ENCODE results near the gene RPL35A. TPM values are rescaled to one million over a fixed set of nuclear protein-coding genes. Genes with fewer than 3 reads are reported as not detected.

RPL35A gene
- total RNA-seq, 1 experiment from 2014 or later: 1,880 TPM

DNA sequence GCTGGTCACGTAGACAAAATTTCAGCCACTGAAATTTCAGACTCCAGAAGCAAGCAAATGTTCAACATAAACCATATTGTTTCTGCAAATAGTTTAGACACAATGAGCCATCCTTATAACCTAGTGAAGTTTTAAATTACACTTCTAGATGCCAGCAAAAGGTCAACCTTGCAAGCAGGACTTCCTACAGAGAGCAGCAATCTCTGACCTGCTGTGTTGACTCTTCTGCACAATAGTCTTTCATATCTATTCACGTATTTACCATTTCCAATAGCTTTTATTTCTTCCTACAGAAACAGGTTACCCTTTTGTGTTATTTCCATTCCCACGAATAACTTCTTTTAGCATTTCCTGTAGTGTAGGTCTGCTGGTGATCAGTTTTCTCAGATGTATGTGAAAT, 20.6 kb downstream of the RPL35A start:
- TF ChIP-seq, protein P1, sequence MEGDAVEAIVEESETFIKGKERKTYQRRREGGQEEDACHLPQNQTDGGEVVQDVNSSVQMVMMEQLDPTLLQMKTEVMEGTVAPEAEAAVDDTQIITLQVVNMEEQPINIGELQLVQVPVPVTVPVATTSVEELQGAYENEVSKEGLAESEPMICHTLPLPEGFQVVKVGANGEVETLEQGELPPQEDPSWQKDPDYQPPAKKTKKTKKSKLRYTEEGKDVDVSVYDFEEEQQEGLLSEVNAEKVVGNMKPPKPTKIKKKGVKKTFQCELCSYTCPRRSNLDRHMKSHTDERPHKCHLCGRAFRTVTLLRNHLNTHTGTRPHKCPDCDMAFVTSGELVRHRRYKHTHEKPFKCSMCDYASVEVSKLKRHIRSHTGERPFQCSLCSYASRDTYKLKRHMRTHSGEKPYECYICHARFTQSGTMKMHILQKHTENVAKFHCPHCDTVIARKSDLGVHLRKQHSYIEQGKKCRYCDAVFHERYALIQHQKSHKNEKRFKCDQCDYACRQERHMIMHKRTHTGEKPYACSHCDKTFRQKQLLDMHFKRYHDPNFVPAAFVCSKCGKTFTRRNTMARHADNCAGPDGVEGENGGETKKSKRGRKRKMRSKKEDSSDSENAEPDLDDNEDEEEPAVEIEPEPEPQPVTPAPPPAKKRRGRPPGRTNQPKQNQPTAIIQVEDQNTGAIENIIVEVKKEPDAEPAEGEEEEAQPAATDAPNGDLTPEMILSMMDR (conservative IDR thresholded peaks at IDR 0.05): no peak
- no peak for TF ChIP-seq EZH2 (IDR thresholded peaks at IDR 0.05; ENCODE audit: low read depth)
- no peak overlapping the region for H3K4me2 ChIP-seq
- H2AFZ ChIP-seq: no peak overlapping the region
- H3F3A ChIP-seq (ENCODE audit: insufficient read depth, low read depth): no peaks in the 10 kb centered on the region
- intact Hi-C loops (cut with micrococcal nuclease; ENCODE audit: unreplicated experiment): no loop called here
- BruUV-seq (replicated peaks): no TSS peak
- H3K9me3 ChIP-seq (ENCODE audit: insufficient read depth, low read depth): peaks cover 17% of the 10 kb centered on the region
- no peaks in the 10 kb centered on the region for H3K9me2 ChIP-seq (ENCODE audit: insufficient read depth)
- H3K4me1 ChIP-seq (replicated peaks; ENCODE audit: insufficient read depth): no peaks in the 10 kb centered on the region
- H3K27me3 ChIP-seq (ENCODE audit: insufficient read depth, low read depth): no peaks in the 10 kb centered on the region
- no peaks in the 10 kb centered on the region for H4K20me1 ChIP-seq (ENCODE audit: insufficient read depth)
- H3K27ac ChIP-seq: no peak overlapping the region
- no peaks in the 10 kb centered on the region for H3K79me2 ChIP-seq (ENCODE audit: low read depth)
- ChIA-PET CTCF (no interaction called here), POLR2A (ENCODE audit: unreplicated experiment) (no interaction called here)
- H3K4me3 ChIP-seq: no peak overlapping the region
- H3K36me3 ChIP-seq (ENCODE audit: low read depth): no peaks in the 10 kb centered on the region; the same call in 1 of the 2 replicates
- DNase-seq: no peak

DNA sequence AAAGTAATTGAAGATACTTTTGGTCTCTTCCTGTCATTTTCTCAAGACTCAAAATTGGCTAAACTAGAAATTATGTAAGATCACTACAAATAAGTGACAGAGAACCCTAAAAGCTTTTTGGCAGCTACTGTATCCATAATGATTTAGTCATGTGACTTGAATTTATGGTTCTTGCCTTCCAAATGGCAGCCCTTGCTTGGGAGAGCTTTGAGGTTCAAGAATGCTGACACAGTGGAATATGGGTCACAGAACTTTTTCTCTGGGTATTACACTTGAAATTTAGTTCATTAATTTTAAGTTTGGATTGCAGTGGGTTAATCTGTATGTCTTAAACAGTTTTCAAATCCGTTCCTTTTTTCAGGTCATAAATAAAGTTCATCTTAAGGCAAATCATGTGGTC, 24.0 kb downstream of the RPL35A start:
- TF ChIP-seq, protein P1 (conservative IDR thresholded peaks at IDR 0.05): no peak
- no peak for TF ChIP-seq EZH2 (IDR thresholded peaks at IDR 0.05; ENCODE audit: low read depth)
- intact Hi-C loops (cut with micrococcal nuclease; ENCODE audit: unreplicated experiment): no loop called here
- H3K4me1 ChIP-seq (replicated peaks; ENCODE audit: insufficient read depth): no peaks in the 10 kb centered on the region
- no peak overlapping the region for H2AFZ ChIP-seq
- no peak overlapping the region for H3K27ac ChIP-seq
- BruUV-seq (replicated peaks): no TSS peak
- no peak overlapping the region for H3K4me2 ChIP-seq
- H3K9me2 ChIP-seq (ENCODE audit: insufficient read depth): no peaks in the 10 kb centered on the region
- peaks cover 11% of the 10 kb centered on the region; the same call in 1 of the 2 replicates for H3K36me3 ChIP-seq (ENCODE audit: low read depth)
- H3K79me2 ChIP-seq (ENCODE audit: low read depth): no peaks in the 10 kb centered on the region
- CTCF ChIA-PET: no interaction called here
- peaks cover 9% of the 10 kb centered on the region for H3K9me3 ChIP-seq (ENCODE audit: insufficient read depth, low read depth)
- peak in 1 of 2 experiments; percentile 17 for DNase-seq
- H3K4me3 ChIP-seq: no peak overlapping the region
- no peaks in the 10 kb centered on the region for H3K27me3 ChIP-seq (ENCODE audit: insufficient read depth, low read depth)
- H3F3A ChIP-seq (ENCODE audit: insufficient read depth, low read depth): no peaks in the 10 kb centered on the region
- no peaks in the 10 kb centered on the region for H4K20me1 ChIP-seq (ENCODE audit: insufficient read depth)
- POLR2A ChIA-PET (ENCODE audit: unreplicated experiment): interaction anchor here (0.7 kb wide), 1 partner anchor 21 kb away, joined by 3 read pairs; no protein-coding TSS in a partner anchor

DNA sequence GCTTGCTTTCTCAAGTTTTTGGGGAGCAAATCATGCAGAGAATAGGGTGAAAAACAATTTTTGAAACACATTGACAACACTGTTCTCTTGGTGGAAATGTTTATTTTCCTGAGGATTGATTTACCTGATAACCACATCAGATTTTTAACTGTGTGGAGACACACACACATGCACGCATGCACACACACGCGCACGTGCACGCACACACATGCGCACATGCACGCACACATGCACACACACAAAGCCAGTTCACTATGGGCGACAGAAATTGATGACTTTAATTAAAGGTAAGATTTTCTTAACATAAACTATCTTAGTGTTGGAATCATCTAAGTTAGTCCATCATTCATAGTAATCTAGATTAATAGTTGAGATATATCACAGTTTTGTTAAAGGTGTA, 25.3 kb downstream of the RPL35A start:
- H3F3A ChIP-seq (ENCODE audit: insufficient read depth, low read depth): no peaks in the 10 kb centered on the region
- H3K4me2 ChIP-seq: no peak overlapping the region
- ChIA-PET CTCF (no interaction called here), POLR2A (ENCODE audit: unreplicated experiment) (no interaction called here)
- intact Hi-C loops (cut with micrococcal nuclease; ENCODE audit: unreplicated experiment): no loop called here
- H4K20me1 ChIP-seq (ENCODE audit: insufficient read depth): no peaks in the 10 kb centered on the region
- H3K9me2 ChIP-seq (ENCODE audit: insufficient read depth): no peaks in the 10 kb centered on the region
- TF ChIP-seq, protein P1 (conservative IDR thresholded peaks at IDR 0.05): no peak
- TF ChIP-seq EZH2 (IDR thresholded peaks at IDR 0.05; ENCODE audit: low read depth): no peak
- H3K27ac ChIP-seq: no peak overlapping the region
- H3K79me2 ChIP-seq (ENCODE audit: low read depth): no peaks in the 10 kb centered on the region
- no peak overlapping the region for H2AFZ ChIP-seq
- H3K36me3 ChIP-seq (ENCODE audit: low read depth): peaks cover 11% of the 10 kb centered on the region; the same call in 1 of the 2 replicates
- no peaks in the 10 kb centered on the region for H3K27me3 ChIP-seq (ENCODE audit: insufficient read depth, low read depth)
- peaks cover 9% of the 10 kb centered on the region for H3K9me3 ChIP-seq (ENCODE audit: insufficient read depth, low read depth)
- no peak overlapping the region for H3K4me3 ChIP-seq
- H3K4me1 ChIP-seq (replicated peaks; ENCODE audit: insufficient read depth): no peaks in the 10 kb centered on the region
- no TSS peak for BruUV-seq (replicated peaks)
- peak in 1 of 2 experiments; percentile 5 for DNase-seq
